ENCODE results near the gene KCNQ1.

The KCNQ1 gene

GRCh38 chr11:2808850-2809846, 364.3 kb downstream of the KCNQ1 start:
- no peak for DNase-seq (ENCODE audit: low spot score)

- no peak for DNase-seq (ENCODE audit: low spot score)
Measured at GRCh38 chr11:2809854-2810253, 365.0 kb downstream of the KCNQ1 start.

- DNase-seq (ENCODE audit: low spot score), result no peak
Measured at GRCh38 chr11:2810411-2811205, 365.8 kb downstream of the KCNQ1 start.

- no peak for DNase-seq (ENCODE audit: low spot score)
Measured at GRCh38 chr11:2811206-2812091, 366.6 kb downstream of the KCNQ1 start.

- no peak for DNase-seq (ENCODE audit: low spot score)
Measured at GRCh38 chr11:2812371-2812991, 367.7 kb downstream of the KCNQ1 start.

- no peak for DNase-seq (ENCODE audit: low spot score)
Measured at GRCh38 chr11:2813141-2813908, 368.5 kb downstream of the KCNQ1 start.

- DNase-seq (ENCODE audit: low spot score), result no peak
Measured at GRCh38 chr11:2813968-2814367, 369.2 kb downstream of the KCNQ1 start.

GRCh38 chr11:2814751-2815150, 369.9 kb downstream of the KCNQ1 start:
- DNase-seq (ENCODE audit: low spot score), result no peak

- DNase-seq (ENCODE audit: low spot score), result no peak
Measured at GRCh38 chr11:2815762-2816496, 371.1 kb downstream of the KCNQ1 start.

- DNase-seq (ENCODE audit: low spot score), result no peak
Measured at GRCh38 chr11:2816523-2816922, 371.7 kb downstream of the KCNQ1 start.

- DNase-seq (ENCODE audit: low spot score), result peak; percentile 91
Measured at GRCh38 chr11:2816941-2817421, 372.2 kb downstream of the KCNQ1 start.

GRCh38 chr11:2817431-2817830, 372.6 kb downstream of the KCNQ1 start:
- no peak for DNase-seq (ENCODE audit: low spot score)

GRCh38 chr11:2818021-2818420, 373.2 kb downstream of the KCNQ1 start:
- DNase-seq (ENCODE audit: low spot score), result no peak

GRCh38 chr11:2818503-2818902, 373.7 kb downstream of the KCNQ1 start:
- no peak for DNase-seq (ENCODE audit: low spot score)

- no peak for DNase-seq (ENCODE audit: low spot score)
Measured at GRCh38 chr11:2819316-2819715, 374.5 kb downstream of the KCNQ1 start.

GRCh38 chr11:2820976-2821375, 376.2 kb downstream of the KCNQ1 start:
- DNase-seq (ENCODE audit: low spot score), result no peak

- no peak for DNase-seq (ENCODE audit: low spot score)
Measured at GRCh38 chr11:2821891-2822290, 377.1 kb downstream of the KCNQ1 start.

- peak; percentile 57 for DNase-seq (ENCODE audit: low spot score)
Measured at GRCh38 chr11:2824851-2825250, 380.0 kb downstream of the KCNQ1 start.

- DNase-seq (ENCODE audit: low spot score), result peak; percentile 95
Measured at GRCh38 chr11:2825261-2825888, 380.6 kb downstream of the KCNQ1 start.

Measured in AG20443 (cell line).